AG04450 (cell line): ENCODE results near the gene HMCES. TPM values are rescaled to one million over a fixed set of nuclear protein-coding genes. Genes with fewer than 3 reads are reported as not detected.

ENCODE experiments used
- CTCF ChIA-PET: fragments of 300-600, 350-600 bp; formaldehyde crosslinking; extraction: SDS; loops from one replicate; lab custom pipeline; 2022; ENCODE audit warnings: antibody characterized with exemption, inconsistent platforms; lab: Charles Lee
- POLR2A ChIA-PET: fragments of 350-600 bp; formaldehyde crosslinking; extraction: SDS; loops from one replicate; lab custom pipeline; 2021; ENCODE audit warnings: antibody characterized with exemption, inconsistent platforms; lab: Yijun Ruan, JAX
- DNase-seq: peaks from one replicate; pipeline ENCODE4 v3.0.0-alpha.2; 2011; ENCODE audit warnings: low read depth, low spot score
- H3K27ac ChIP-seq: one replicate; pipeline ENCODE4 v1.5.1; 2012; ENCODE audit warnings: low read depth, low read length, control low read depth
- H3K27me3 ChIP-seq: one replicate; pipeline ENCODE4 v1.6.0; 2012; ENCODE audit warnings: low read length; ENCODE audit not compliant: control insufficient read depth, insufficient read depth
- H3K4me3 ChIP-seq: 2 replicates; pipeline ENCODE4 v1.5.1; 2011; ENCODE audit warnings: mild to moderate bottlenecking, low read depth, low read length, control low read depth
- H3K9me3 ChIP-seq: 2 replicates; pipeline ENCODE4 v1.5.1; 2012; ENCODE audit warnings: low read length; ENCODE audit not compliant: control insufficient read depth, insufficient read depth
- polyA plus RNA-seq: library from polyadenylated mRNA; depleted of rRNA; stranded (reverse); fragments of >200 nt; gene quantifications from 2 replicates; pipeline ENCODE4 v1.2.3, GENCODE V29; 2011
- TF ChIP-seq, protein P1 (sequence below): IDR thresholded peaks from 2 replicates; pipeline ENCODE4 v1.5.1; 2011; ENCODE audit warnings: low read depth, low read length, control low read depth, inconsistent platforms

Gene HMCES
- polyA plus RNA-seq, 1 experiment: 19.9 TPM

DNA sequence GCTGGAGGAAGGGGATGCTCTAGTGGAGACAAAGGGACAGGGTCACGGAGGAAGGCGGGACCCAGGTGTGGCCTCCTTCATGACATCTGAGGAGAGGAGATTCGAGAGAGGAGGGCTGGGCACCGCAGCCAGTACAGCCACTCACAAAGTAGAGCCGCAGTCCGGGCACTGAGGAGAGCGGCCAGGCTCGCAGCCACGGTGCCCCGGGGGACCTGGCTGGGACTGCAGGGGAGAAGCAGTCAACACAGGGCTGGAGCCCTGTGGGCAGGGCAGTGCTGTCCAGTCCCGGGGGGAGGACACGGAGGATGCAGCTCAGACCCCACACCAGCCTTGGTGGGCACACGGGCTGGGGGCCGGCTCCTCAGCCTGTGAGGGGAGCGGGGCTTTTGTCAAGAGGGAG is 40.3 kb downstream of the HMCES start:
- Histone ChIP-seq H3K4me3 (no peak overlapping the region), H3K27ac (no peak overlapping the region), H3K27me3 (no peaks in the 10 kb centered on the region), H3K9me3 (no peaks in the 10 kb centered on the region; the same call in 1 of the 2 replicates)
- no peak for DNase-seq
- TF ChIP-seq, protein P1, sequence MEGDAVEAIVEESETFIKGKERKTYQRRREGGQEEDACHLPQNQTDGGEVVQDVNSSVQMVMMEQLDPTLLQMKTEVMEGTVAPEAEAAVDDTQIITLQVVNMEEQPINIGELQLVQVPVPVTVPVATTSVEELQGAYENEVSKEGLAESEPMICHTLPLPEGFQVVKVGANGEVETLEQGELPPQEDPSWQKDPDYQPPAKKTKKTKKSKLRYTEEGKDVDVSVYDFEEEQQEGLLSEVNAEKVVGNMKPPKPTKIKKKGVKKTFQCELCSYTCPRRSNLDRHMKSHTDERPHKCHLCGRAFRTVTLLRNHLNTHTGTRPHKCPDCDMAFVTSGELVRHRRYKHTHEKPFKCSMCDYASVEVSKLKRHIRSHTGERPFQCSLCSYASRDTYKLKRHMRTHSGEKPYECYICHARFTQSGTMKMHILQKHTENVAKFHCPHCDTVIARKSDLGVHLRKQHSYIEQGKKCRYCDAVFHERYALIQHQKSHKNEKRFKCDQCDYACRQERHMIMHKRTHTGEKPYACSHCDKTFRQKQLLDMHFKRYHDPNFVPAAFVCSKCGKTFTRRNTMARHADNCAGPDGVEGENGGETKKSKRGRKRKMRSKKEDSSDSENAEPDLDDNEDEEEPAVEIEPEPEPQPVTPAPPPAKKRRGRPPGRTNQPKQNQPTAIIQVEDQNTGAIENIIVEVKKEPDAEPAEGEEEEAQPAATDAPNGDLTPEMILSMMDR: no peak
- POLR2A ChIA-PET: no interaction called here
- CTCF ChIA-PET: no interaction called here

DNA sequence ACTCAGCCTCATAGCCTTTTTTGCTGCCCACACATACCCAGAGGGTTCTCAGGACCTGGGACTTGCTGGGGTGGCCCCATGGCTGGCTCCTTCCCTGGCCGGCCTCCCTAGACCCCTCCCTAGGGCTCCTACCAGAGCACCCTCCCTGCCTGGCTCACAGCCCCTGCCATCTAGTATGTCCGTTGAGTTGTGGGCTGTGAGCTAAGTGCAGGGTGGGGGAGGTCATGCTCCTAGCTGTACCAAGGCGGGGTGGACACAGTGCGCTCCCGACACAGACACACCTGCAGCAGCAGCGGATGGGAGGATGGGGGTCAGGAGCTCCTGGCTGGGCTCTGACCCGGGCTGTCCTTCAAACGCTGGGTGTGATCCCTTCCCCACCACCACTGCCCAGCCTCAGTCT is 41.6 kb downstream of the HMCES start:
- CTCF ChIA-PET: no interaction called here
- TF ChIP-seq, protein P1: no peak
- Histone ChIP-seq H3K4me3 (no peak overlapping the region), H3K27me3 (no peaks in the 10 kb centered on the region), H3K27ac (no peak overlapping the region), H3K9me3 (no peaks in the 10 kb centered on the region; the same call in 1 of the 2 replicates)
- POLR2A ChIA-PET: interaction anchor here (0.5 kb wide), 1 partner anchor 8 kb away, joined by 3 read pairs; no protein-coding TSS in a partner anchor
- DNase-seq: no peak

DNA sequence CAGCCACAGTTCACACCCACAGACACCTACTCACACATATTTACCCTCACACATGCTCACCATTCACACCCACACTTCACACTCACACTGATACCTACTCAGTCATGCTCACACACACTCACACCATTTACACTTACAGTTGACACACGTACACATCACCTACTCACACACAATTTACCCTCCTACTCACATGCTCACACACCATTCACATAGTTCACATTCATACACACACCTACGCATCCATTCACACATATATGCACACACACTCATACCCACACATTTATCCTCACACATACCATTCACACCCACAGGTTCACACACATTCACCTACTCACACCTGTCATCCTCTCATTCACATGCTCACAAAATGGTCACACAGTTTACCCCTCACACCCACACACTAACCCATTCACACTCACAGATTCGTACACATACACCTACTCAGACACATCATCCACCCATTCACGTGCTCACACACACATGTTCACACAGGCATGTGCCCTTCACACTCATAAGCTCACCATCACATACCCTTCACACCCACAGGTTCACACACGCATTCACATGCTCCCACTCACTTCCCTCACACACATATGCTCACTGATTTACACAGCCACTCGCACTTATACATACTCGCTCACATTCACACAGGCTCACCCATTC is 42.3 kb downstream of the HMCES start:
- Histone ChIP-seq H3K27me3 (no peaks in the 10 kb centered on the region), H3K9me3 (no peaks in the 10 kb centered on the region), H3K27ac (no peak overlapping the region), H3K4me3 (no peak overlapping the region)
- CTCF ChIA-PET: no interaction called here
- DNase-seq: no peak
- POLR2A ChIA-PET: interaction anchor here (0.5 kb wide), 1 partner anchor 7 kb away, joined by 3 read pairs; no protein-coding TSS in a partner anchor
- TF ChIP-seq, protein P1: no peak

DNA sequence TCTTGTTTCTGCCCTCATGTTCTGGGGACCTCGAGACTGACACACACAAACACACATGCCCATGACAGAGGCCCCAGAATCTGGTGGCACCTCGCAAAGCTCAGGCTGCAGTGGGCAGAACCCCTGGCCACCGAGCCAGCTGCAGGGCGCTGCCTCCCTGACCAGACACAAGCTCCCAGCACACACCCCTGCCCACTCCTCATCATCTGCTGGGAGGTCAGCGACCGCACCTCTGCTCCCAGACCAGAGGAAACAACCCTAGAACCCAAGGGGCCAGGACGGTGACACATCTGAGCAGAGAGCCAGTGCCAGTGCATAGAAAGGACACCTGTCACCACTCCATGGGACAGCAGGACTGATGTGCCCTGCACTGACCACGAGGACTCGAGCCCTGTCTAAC is 43.2 kb downstream of the HMCES start:
- DNase-seq: no peak
- Histone ChIP-seq H3K27me3 (no peaks in the 10 kb centered on the region), H3K9me3 (no peaks in the 10 kb centered on the region), H3K4me3 (no peak overlapping the region), H3K27ac (no peak overlapping the region)
- CTCF ChIA-PET: no interaction called here
- POLR2A ChIA-PET: no interaction called here
- TF ChIP-seq, protein P1: no peak

DNA sequence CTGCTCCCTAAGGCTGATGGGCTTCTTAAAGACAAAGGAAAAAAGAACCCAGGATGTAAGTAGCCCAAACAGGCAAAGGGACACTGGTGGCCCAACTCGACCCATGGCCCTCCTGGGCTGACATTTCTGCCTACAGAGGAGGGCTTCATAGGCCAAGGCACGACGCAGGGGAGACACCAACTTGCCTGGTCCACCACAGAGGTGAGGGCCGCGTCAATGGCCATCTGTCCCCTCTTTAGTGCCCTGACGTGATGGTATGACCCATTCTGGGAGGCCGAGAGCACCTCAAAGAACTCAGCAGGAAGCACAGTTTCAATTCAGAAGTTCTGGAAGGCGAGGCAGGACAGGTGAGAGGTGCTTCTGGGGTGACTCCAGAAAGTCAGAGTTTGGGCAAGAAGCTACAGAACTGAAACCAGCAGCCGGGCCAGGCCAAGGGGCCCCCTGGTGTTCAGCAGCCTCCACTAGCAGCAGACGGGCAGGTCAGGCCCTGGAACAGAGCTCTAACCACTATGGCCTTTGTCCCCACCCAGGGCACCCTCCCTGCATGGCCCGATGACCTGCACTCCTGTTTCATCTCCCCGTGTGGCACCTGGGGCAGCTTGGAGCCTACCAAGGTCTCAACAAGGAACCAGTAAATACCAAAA is 45.1 kb downstream of the HMCES start:
- Histone ChIP-seq H3K27me3 (no peaks in the 10 kb centered on the region), H3K9me3 (no peaks in the 10 kb centered on the region), H3K4me3 (no peak overlapping the region), H3K27ac (no peak overlapping the region)
- ChIA-PET CTCF (interaction anchor here (0.5 to 1.2 kb wide), 3 partner anchors 149 to 353 kb away, joined by 3 to 6 read pairs (median 3); no protein-coding TSS in a partner anchor), POLR2A (no interaction called here)
- TF ChIP-seq, protein P1: peak; percentile 31; the same call in 1 of the 2 replicates
- DNase-seq: no peak
